ENCODE results near the gene MROH2A. TPM values are rescaled to one million over a fixed set of nuclear protein-coding genes. Genes with fewer than 3 reads are reported as not detected.

The MROH2A gene
- total RNA-seq, 1 experiment from 2014 or later = not detected

GRCh38 chr2:233836359-233836758 is 58.2 kb downstream of the MROH2A start:
- intact Hi-C loops (cut with micrococcal nuclease) = loop anchor here (10.0 kb wide), 1 partner anchor 352 kb away; no protein-coding TSS in a partner anchor
- ATAC-seq (no peak), DNase-seq (ENCODE audit: low read depth, low spot score) (no peak)
- H3K27ac ChIP-seq (ENCODE audit: low read depth, low read length) = no peak overlapping the region
- BruUV-seq (replicated peaks) = no TSS peak
- peaks cover 56 to 65% of the 10 kb centered on the region in 2 experiments for H3K36me3 ChIP-seq (ENCODE audit: control insufficient read depth in 1 of 2, insufficient read depth in 2 of 2, low read length in 2 of 2)
- H3K9me2 ChIP-seq (ENCODE audit: insufficient read depth) = no peaks in the 10 kb centered on the region
- no peak overlapping the region for H3K4me3 ChIP-seq (replicated peaks in 1 of 2; ENCODE audit: low read depth in 1 of 2, low read length in 2 of 2)
- TF ChIP-seq EGR1 (IDR thresholded peaks at IDR 0.05; ENCODE audit: low read depth) (no peak), EZH2 (IDR thresholded peaks at IDR 0.05) (no peak), EZH2phosphoT487 (IDR thresholded peaks at IDR 0.05; ENCODE audit: borderline replicate concordance) (no peak), SRF (IDR thresholded peaks at IDR 0.05; ENCODE audit: low read depth) (no peak)
- RAD21 ChIA-PET (ENCODE audit: low non-redundant PET in 1 of 2, low total read pairs in 2 of 2, uncharacterized antibody in 2 of 2, unreplicated experiment in 2 of 2) = no interaction called here
- peaks cover 71% of the 10 kb centered on the region for H3K79me2 ChIP-seq (ENCODE audit: insufficient read depth, low read length)
- H4K20me1 ChIP-seq (ENCODE audit: insufficient read depth) = peaks cover 16% of the 10 kb centered on the region; the same call in 1 of the 2 replicates
- POLR2A ChIA-PET = no interaction called here
- H3K4me2 ChIP-seq (ENCODE audit: low read length) = no peak overlapping the region
- no peak overlapping the region for H3K9ac ChIP-seq (ENCODE audit: low read length)
- no peaks in the 10 kb centered on the region for H3K4me1 ChIP-seq (ENCODE audit: control insufficient read depth in 1 of 2, insufficient read depth in 2 of 2, low read length in 2 of 2)
- no peaks in the 10 kb centered on the region for H3K9me3 ChIP-seq (ENCODE audit: control insufficient read depth in 1 of 2, insufficient read depth in 1 of 2, low read depth in 1 of 2, low read length in 2 of 2)
- H3K27me3 ChIP-seq (ENCODE audit: insufficient read depth, low read length) = no peaks in the 10 kb centered on the region
- CTCF ChIA-PET = no interaction called here
- H2AFZ ChIP-seq (ENCODE audit: low read depth, low read length, poor library complexity, severe bottlenecking) = no peak overlapping the region

DNA sequence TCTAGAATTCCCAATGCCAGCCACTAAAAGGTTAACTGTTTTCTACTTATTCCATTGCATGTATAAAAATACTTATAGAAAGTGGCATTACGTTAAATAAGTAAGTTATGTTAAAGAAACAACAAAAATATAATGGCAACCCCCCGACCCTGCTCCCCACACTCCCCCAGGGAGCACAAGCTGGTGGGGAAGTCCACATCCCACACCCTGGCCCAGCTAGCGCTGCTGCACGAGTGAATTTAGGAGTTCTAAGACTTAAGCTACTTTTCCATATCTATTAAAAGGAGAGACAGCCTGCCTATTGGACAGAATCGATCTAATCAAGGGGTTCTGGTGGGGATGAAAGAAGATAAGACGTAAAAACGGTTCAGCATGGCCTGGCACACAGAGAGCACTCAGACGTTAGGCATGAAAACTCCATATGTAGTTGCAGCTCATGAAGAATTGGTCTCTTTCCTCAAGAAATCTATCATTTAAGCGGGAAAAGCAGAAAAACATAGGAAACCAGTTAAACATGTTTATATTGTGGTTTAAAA is 59.6 kb downstream of the MROH2A start:
- Histone ChIP-seq H3K27me3 (ENCODE audit: insufficient read depth, low read length) (no peaks in the 10 kb centered on the region), H3K4me3 (replicated peaks in 1 of 2; ENCODE audit: low read depth in 1 of 2, low read length in 2 of 2) (no peak overlapping the region), H3K9me3 (ENCODE audit: control insufficient read depth in 1 of 2, insufficient read depth in 1 of 2, low read depth in 1 of 2, low read length in 2 of 2) (no peaks in the 10 kb centered on the region), H3K4me2 (ENCODE audit: low read length) (no peak overlapping the region), H3K4me1 (ENCODE audit: control insufficient read depth in 1 of 2, insufficient read depth in 2 of 2, low read length in 2 of 2) (no peaks in the 10 kb centered on the region), H3K36me3 (ENCODE audit: control insufficient read depth in 1 of 2, insufficient read depth in 2 of 2, low read length in 2 of 2) (peaks cover 69 to 79% of the 10 kb centered on the region in 2 experiments), H2AFZ (ENCODE audit: low read depth, low read length, poor library complexity, severe bottlenecking) (no peak overlapping the region), H3K27ac (ENCODE audit: low read depth, low read length) (no peak overlapping the region), H3K9ac (ENCODE audit: low read length) (no peak overlapping the region), H3K9me2 (ENCODE audit: insufficient read depth) (no peaks in the 10 kb centered on the region), H4K20me1 (ENCODE audit: insufficient read depth) (peaks cover 20% of the 10 kb centered on the region; the same call in 1 of the 2 replicates), H3K79me2 (ENCODE audit: insufficient read depth, low read length) (peaks cover 86% of the 10 kb centered on the region)
- ATAC-seq (no peak), DNase-seq (ENCODE audit: low read depth, low spot score) (no peak)
- no TSS peak for BruUV-seq (replicated peaks)
- ChIA-PET RAD21 (ENCODE audit: low non-redundant PET in 1 of 2, low total read pairs in 2 of 2, uncharacterized antibody in 2 of 2, unreplicated experiment in 2 of 2) (no interaction called here), POLR2A (no interaction called here), CTCF (no interaction called here)
- intact Hi-C loops (cut with micrococcal nuclease) = loop anchor here (10.0 kb wide), 1 partner anchor 353 kb away; no protein-coding TSS in a partner anchor
- no peak for TF ChIP-seq YY1 (IDR thresholded peaks at IDR 0.05; ENCODE audit: extremely low read depth, insufficient replicate concordance, low read depth, low read length)
- no peak for TF ChIP-seq EGR1 (IDR thresholded peaks at IDR 0.05; ENCODE audit: low read depth)
- no peak for TF ChIP-seq ZFX (IDR thresholded peaks at IDR 0.05)
- TF ChIP-seq TCF7L2 (IDR thresholded peaks at IDR 0.05; ENCODE audit: borderline replicate concordance, extremely low read depth, insufficient read depth, insufficient read length) = no peak
- no peak for TF ChIP-seq CTCF (IDR thresholded peaks at IDR 0.05 in 2 of 3, conservative IDR thresholded peaks at IDR 0.05 in 1 of 3; ENCODE audit: borderline replicate concordance in 1 of 3, insufficient read depth in 1 of 3, low read depth in 2 of 3, low read length in 2 of 3)
- no peak for TF ChIP-seq ZBTB33 (IDR thresholded peaks at IDR 0.05; ENCODE audit: extremely low read depth, insufficient replicate concordance, low read length)
- TF ChIP-seq REST (IDR thresholded peaks at IDR 0.05; ENCODE audit: low read depth) = no peak
- TF ChIP-seq SRF (IDR thresholded peaks at IDR 0.05; ENCODE audit: low read depth) = no peak
- no peak for TF ChIP-seq ZNF274 (IDR thresholded peaks at IDR 0.05; ENCODE audit: low read depth, low read length)

All from HCT116 (cell line).